HG03060 (cell line): Measurements from ENCODE around the gene CCDC82.

Experiments used
- ATAC-seq: cut with Tn5 transposase; IDR thresholded peaks from one replicate; pipeline ENCODE4 v1.9.1; 2021; ENCODE audit warnings: low read depth, moderate number of reproducible peaks; ENCODE audit not compliant: unreplicated experiment

Gene CCDC82

DNA sequence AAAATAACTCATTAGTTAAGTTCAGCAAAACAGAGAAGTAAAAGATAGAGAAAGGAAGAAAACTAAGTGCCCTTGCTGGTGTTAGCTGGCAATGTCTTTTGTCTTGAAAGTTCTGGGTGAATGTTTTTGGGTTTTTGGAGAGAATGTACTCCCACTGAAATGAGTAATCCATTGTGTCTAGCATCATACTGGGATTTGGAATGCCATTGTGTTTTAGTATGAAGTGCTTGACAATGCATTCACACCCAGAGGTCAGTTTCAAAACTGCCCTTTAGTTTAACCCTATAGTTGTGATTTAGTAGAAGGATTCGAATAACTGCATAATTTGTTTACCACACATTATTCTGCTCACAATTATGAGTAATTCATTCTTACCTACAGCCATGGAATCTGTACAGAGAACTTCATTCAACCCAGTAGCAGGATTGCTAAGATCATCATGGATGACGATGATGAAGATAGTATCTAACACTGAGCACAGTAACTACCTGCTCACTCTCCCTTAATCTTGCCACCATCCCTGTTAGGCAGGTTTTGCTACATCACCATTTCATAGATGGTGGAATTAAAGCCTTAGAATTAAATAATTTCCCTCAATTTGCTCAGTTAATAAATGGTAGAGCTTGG, 80.6 kb downstream of the CCDC82 start:
- ATAC-seq = no peak

DNA sequence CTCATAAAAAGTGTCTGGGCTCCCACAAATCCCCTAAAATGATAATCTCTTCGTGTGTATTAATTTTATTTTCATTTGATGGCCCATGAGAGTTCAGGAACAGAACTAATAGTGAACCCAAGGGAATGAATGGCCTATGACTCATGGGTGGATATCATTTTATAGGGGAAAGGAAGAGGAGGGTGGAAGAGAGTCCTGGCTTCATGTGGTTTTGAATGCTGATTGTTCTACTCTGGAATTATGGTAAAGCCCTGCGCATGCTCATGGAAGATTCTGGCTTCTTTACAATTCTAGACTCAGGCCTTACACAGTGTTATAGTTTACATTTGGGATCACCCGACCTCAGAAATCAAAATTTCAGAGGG, 82.0 kb downstream of the CCDC82 start:
- no peak for ATAC-seq

GRCh38 chr11:96306933-96307775, 82.6 kb downstream of the CCDC82 start:
- ATAC-seq = no peak

GRCh38 chr11:96306600-96306932, 83.1 kb downstream of the CCDC82 start:
- no peak for ATAC-seq

DNA sequence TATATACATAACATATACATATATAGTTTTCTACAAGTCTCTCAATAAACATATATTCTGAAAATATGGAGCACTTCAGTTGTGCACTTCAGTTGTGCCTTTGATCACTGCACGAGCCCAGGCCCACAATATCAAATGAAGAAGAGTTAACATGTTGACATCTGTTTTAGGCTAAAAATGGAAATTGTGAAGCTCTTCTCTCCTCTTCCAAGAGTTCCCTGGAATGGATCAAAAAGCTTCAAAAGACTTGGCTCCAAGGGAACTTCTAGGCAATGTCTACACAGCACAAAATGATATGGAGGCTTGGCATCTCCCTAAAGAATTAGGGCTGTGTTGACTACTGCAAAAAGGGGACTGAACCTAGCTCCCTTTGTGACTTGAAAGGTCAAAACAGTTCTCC, 83.6 kb downstream of the CCDC82 start:
- ATAC-seq = no peak

DNA sequence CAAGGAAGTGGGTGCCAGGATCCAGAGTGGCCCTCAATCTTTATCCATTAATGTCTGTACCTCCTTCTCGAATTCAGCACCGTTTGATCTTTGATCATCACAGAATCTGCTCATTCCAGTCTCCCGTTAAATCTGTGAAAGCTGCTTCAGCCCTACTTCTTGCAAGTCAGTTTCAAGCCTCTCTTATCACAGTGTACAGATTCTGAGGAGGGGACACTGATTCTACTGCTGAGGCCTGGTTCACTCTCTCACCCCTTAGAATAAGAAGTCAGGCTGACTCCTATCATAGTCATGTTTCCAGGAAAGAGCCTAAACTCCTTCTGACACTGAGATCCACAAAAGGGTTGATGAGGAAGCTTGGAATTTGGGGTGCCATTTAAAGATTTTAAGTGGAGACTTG, 85.7 kb downstream of the CCDC82 start:
- ATAC-seq = no peak

- ATAC-seq = no peak
These were observed 86.6 kb downstream of the CCDC82 start for GRCh38 chr11:96303064-96303463.
